ENCODE data around the gene PLCB1. TPM values are rescaled to one million over a fixed set of nuclear protein-coding genes. Genes with fewer than 3 reads are reported as not detected.

The PLCB1 gene
- total RNA-seq, 1 donor from 2014 or later = 7.3 TPM

DNA sequence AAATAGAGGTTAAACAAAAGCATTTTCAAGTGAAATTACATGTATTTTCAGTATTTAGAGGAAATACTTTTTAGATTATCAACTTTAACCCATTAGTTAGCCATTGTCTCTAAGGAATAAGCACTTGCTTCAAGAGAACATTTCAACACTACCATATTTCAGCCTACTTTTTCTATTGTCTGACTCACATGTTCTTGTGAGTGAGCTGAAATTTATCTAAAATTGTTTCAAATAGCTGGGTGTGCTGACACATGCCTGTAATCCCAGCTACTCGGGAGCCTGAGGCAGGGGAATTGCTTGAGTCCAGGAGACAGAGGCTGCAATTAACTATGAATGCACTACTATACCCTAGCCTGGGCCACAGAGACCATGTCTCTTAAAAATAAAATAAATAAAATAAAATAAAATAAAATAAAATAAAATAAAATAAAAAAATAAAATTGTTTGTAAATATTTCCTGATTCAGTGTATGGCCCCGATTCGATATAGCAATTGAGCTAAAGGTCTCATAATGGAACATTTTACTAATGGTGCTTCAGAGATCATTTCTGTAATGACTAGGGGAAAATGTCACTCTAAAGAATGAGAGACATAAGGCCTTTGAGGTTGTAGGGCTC, 612.3 kb downstream of the PLCB1 start:
- no peak for DNase-seq (ENCODE audit: low spot score)
- intact Hi-C loops (cut with DNase I) = no loop called here

- DNase-seq (ENCODE audit: low spot score) = no peak
- intact Hi-C loops (cut with DNase I) = no loop called here
These were observed 617.0 kb downstream of the PLCB1 start for GRCh38 chr20:8749101-8749500.

DNA sequence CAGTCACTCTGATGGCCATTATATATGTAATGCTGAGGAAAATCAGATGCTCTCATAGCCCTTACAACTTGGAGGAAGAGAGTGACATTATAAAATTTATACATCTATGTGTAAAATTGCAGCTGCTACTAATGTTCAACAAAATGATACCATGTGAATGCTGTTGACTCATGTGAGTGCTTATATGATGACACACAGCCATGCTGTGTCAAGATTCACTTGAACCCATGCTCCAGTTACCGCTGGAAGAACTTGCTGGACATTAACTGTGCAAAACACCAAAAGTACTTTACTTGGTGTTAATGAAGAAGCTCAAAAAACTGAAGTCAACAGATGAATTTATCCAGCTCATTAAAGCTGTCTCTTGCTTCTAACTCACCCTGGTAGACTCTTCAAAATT, 617.9 kb downstream of the PLCB1 start:
- intact Hi-C loops (cut with DNase I) = no loop called here

GRCh38 chr20:8755340-8756118, 623.5 kb downstream of the PLCB1 start:
- intact Hi-C loops (cut with DNase I) = no loop called here
- no peak for DNase-seq (ENCODE audit: low spot score)

More for the DNA sequence above, 617.9 kb downstream of the PLCB1 start:
- no peak for DNase-seq (ENCODE audit: low spot score)

- intact Hi-C loops (cut with DNase I) = no loop called here
- no peak for DNase-seq (ENCODE audit: low spot score)
These were observed 624.3 kb downstream of the PLCB1 start for GRCh38 chr20:8756410-8756809.

DNA sequence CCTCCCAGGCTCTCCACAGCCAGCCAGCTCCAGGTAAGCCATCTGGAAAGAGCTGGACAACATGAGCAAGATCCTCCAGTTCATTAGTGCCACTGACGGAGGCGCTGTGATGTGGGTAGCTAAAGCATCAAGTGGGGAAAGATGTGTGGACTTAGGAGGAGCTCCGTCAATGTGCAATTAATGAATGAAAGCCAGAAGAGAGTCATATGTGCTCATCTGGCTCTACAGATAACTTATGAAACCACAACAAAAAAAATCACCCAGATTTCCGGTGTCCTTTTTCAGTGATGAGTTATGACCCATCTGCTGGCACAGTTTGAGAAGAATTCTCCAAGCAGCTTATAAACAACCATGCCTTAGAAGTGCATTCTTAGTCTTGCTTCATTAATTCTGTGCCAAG, 625.1 kb downstream of the PLCB1 start:
- no peak for DNase-seq (ENCODE audit: low spot score)
- intact Hi-C loops (cut with DNase I) = no loop called here

- DNase-seq (ENCODE audit: low spot score) = no peak
- intact Hi-C loops (cut with DNase I) = no loop called here
These were observed 632.4 kb downstream of the PLCB1 start for GRCh38 chr20:8764344-8764962.

GRCh38 chr20:8766868-8767390, 634.9 kb downstream of the PLCB1 start:
- intact Hi-C loops (cut with DNase I) = no loop called here
- no peak for DNase-seq (ENCODE audit: low spot score)

DNA sequence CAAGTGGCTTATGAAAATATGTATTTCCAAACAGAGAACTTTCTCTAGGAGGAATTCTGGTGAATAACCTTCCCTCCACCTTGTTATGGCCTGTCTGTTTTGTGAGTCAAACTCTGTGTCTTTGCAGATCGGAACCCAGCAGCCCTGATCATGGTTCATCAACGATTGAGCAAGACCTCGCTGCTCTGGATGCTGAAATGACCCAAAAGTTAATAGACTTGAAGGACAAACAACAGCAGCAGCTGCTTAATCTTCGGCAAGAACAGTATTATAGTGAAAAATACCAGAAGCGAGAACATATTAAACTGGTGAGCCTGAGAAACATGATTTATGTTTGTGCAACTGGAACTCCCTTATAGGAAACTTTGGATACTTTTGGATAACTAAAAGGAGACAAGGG, 642.3 kb downstream of the PLCB1 start:
- no peak for DNase-seq (ENCODE audit: low spot score)
- intact Hi-C loops (cut with DNase I) = no loop called here

DNA sequence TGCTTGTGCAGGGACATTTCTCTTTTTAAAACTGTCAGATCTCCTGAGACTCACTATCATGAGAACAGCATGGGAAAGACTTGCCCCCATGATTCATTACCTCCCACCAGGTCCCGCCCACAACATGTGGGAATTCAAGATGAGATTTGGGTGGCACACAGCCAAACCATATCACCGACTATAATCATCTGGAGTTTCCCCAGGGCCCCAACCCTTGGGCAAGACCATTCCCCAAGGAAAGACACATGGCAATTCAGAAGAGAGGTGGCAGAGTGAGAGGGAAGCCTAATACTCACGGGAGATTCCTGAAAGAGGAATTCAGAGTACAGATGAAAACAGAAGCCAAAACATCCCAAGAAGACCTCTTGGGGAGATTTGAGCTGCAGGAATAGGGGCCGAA, 645.8 kb downstream of the PLCB1 start:
- DNase-seq (ENCODE audit: low spot score) = no peak

DNA sequence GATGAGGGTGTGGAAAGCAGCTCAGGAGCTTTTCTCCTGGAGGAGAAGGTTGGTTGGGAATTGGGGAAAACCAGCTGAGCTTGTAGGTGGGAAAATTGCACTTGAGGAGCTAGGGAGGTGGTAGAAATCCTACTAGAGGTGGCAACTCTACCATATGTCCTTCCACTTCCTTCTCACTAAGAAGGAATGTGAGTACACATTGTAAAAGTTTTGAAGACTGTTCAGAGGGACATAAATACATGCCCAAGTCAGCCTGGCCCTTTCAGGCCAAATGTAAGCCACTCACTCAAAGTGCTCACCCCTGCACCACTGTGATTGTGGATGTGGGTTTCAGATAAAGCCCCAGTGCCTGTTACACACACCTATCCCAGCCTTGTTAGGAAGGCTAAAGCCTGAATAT, 646.3 kb downstream of the PLCB1 start:
- intact Hi-C loops (cut with DNase I) = no loop called here

More for the DNA sequence above, 645.8 kb downstream of the PLCB1 start:
- intact Hi-C loops (cut with DNase I) = no loop called here

DNA sequence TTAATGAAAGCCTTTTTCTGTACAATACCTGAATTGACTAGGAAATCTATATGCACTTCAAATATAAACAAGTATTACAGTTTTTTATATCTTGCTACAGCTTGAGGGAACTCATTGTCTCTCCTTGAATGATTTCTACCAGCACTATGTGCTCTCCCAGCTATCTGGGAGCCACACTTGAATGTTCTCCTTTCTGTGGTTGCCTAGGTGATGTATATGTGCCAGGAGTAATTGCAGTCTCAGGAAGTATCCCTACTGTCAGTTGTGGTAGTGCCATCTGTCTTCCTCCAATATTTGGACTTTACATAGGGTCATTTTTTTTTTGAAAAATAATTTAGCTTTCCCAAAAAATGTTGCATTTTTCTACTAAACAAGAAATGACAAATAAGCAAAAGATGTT, 648.8 kb downstream of the PLCB1 start:
- intact Hi-C loops (cut with DNase I) = no loop called here
- no peak for DNase-seq (ENCODE audit: low spot score)

More for the DNA sequence above, 646.3 kb downstream of the PLCB1 start:
- no peak for DNase-seq (ENCODE audit: low spot score)

- intact Hi-C loops (cut with DNase I) = no loop called here
- DNase-seq (ENCODE audit: low spot score) = no peak
These were observed 650.7 kb downstream of the PLCB1 start for GRCh38 chr20:8782804-8783203.

GRCh38 chr20:8783734-8784133, 651.7 kb downstream of the PLCB1 start:
- intact Hi-C loops (cut with DNase I) = no loop called here
- no peak for DNase-seq (ENCODE audit: low spot score)

- intact Hi-C loops (cut with DNase I) = loop anchor here (5.0 kb wide), 1 partner anchor 576 kb away; no protein-coding TSS in a partner anchor
- no peak for DNase-seq (ENCODE audit: low spot score)
These were observed 654.3 kb downstream of the PLCB1 start for GRCh38 chr20:8786383-8786782.

DNA sequence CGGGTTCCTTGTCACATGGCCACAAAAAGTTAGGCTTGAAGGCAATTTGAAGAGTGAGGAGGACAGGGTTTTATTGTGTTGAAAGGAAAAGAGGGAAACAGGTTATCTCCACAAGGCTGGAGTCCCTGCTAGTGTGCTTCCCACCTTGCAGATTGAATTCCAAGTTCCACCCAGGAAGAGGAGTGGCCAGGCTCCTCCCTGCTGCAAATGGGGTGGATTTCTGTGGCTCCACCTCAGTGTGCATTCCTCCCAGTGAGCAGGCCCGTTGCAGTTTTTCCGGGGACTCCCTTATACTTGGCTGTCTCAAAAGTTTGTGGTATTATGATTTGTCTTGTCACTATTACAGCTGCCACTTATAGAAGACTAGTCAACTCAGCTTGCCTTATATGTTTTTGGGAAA, 655.0 kb downstream of the PLCB1 start:
- intact Hi-C loops (cut with DNase I) = loop anchor here (5.0 kb wide), 1 partner anchor 575 kb away; no protein-coding TSS in a partner anchor
- no peak for DNase-seq (ENCODE audit: low spot score)

GRCh38 chr20:8788275-8788674, 656.2 kb downstream of the PLCB1 start:
- intact Hi-C loops (cut with DNase I) = loop anchor here (5.0 kb wide), 1 partner anchor 574 kb away; no protein-coding TSS in a partner anchor
- DNase-seq (ENCODE audit: low spot score) = no peak

- intact Hi-C loops (cut with DNase I) = loop anchor here (5.0 kb wide), 1 partner anchor 573 kb away; no protein-coding TSS in a partner anchor
- no peak for DNase-seq (ENCODE audit: low spot score)
These were observed 656.8 kb downstream of the PLCB1 start for GRCh38 chr20:8788831-8789230.

DNA sequence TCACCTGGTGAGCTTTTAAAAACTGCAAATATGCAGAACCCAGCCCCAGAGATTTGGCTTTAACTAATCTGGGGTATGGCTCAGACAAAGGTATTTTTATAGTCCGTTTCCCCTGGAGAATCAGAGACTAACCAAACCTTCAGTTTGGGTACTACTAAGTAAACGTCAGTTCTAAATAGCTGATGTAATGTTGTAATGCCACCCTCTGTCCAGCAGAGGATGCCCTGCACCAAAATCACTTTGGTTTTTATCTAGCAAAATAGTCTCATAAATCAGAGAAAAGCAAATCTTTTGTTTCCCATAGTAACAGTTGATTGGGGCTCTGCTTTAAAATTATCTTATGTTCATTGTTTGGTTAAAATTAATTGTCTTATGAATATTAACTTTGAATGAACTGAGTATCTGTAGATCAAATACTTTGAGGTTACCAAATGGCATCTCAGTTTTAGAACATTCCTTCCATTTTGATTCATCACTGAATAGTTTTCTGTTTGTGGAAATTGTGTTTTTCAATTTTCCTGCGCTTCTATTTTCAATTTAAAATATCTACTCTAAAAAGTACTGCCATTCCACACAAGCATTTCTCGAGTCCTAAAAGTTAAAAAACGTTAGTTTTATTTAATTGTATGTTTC, 658.5 kb downstream of the PLCB1 start:
- no peak for DNase-seq (ENCODE audit: low spot score)
- intact Hi-C loops (cut with DNase I) = loop anchor here (10.0 kb wide), 2 partner anchors 274 to 384 kb away; partner anchors contain the start of gene PLCB4

GRCh38 chr20:8795404-8795803, 663.3 kb downstream of the PLCB1 start:
- DNase-seq (ENCODE audit: low spot score) = no peak
- intact Hi-C loops (cut with DNase I) = loop anchor here (5.0 to 10.0 kb wide), 3 partner anchors 57 to 379 kb away; partner anchors contain the start of gene PLCB4

Measured in cardiac septum (tissue), 1 donor.